GM12891 (cell line): Measurements from ENCODE around the gene CFAP73.

ENCODE experiments used
- DNase-seq: peaks from one replicate; pipeline ENCODE4 v3.0.0; 2011; ENCODE audit warnings: low spot score; ENCODE audit not compliant: insufficient read length
- FAIRE-seq: peaks from 2 replicates; lab custom pipeline; 2011; peaks lifted over from hg19 to GRCh38; lab: Jason Lieb, UNC
- PAX5 ChIP-seq: IDR thresholded peaks from 2 replicates; pipeline ENCODE4 v1.6.1; 2011; ENCODE audit warnings: low read length, moderate library complexity, mild to moderate bottlenecking; ENCODE audit not compliant: insufficient read depth, severe bottlenecking
- POLR2A ChIP-seq: IDR thresholded peaks from 2 replicates; pipeline ENCODE4 v1.6.1; 2011; ENCODE audit warnings: low read depth, low read length, control low read depth
- POLR2AphosphoS5 ChIP-seq: IDR thresholded peaks from 2 replicates; pipeline ENCODE4 v1.6.1; 2011; ENCODE audit warnings: low read depth, low read length, control low read depth
- POU2F2 ChIP-seq: IDR thresholded peaks from 2 replicates; pipeline ENCODE4 v1.6.1; 2011; ENCODE audit warnings: low read depth, mild to moderate bottlenecking, control low read depth, low read length, moderate library complexity
- SPI1 ChIP-seq: IDR thresholded peaks from 2 replicates; pipeline ENCODE4 v1.6.1; 2011; ENCODE audit warnings: low read depth, low read length, control low read depth
- TAF1 ChIP-seq: IDR thresholded peaks from 2 replicates; pipeline ENCODE4 v1.6.1; 2011; ENCODE audit warnings: low read depth, low read length, control low read depth

Gene CFAP73

GRCh38 chr12:113130457-113131135, 18.9 kb upstream of the CFAP73 start:
- DNase-seq = no peak
- peak; percentile 61 for FAIRE-seq
- TF ChIP-seq POLR2A = no peak
- TF ChIP-seq PAX5 = no peak

DNA sequence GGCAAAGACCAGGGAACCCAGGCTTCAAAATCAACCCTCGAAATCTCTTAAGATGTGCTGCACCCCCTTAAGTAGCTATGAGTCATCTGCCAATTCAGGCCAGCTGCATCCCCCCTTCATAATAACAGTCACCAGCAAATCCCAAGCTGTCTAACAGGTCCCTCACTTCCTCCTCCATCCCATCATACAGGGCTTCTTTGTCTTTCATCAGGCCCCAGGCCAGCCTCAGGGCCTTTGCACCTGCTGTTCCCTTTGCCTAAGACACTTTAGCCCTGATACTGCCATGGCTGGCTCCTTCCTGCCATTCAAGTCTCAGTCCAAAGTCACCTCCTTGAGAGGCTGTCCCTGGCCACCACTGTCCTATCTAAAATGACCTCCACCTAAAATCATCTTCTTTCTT, 18.0 kb upstream of the CFAP73 start:
- TF ChIP-seq POLR2AphosphoS5 = no peak
- TF ChIP-seq PAX5 = no peak
- TF ChIP-seq POU2F2 = no peak
- no peak for TF ChIP-seq SPI1
- no peak for TF ChIP-seq TAF1
- no peak for TF ChIP-seq POLR2A
- FAIRE-seq = no peak
- DNase-seq = no peak

GRCh38 chr12:113133036-113133435, 16.5 kb upstream of the CFAP73 start:
- TF ChIP-seq POU2F2 (no peak), PAX5 (no peak), TAF1 (no peak), POLR2A (no peak), POLR2AphosphoS5 (no peak), SPI1 (no peak)
- FAIRE-seq (no peak), DNase-seq (no peak)

- TF ChIP-seq POLR2AphosphoS5 (no peak), POU2F2 (no peak), TAF1 (no peak), PAX5 (no peak), SPI1 (no peak), POLR2A (no peak)
Measured at GRCh38 chr12:113133666-113134065, 15.9 kb upstream of the CFAP73 start.

DNA sequence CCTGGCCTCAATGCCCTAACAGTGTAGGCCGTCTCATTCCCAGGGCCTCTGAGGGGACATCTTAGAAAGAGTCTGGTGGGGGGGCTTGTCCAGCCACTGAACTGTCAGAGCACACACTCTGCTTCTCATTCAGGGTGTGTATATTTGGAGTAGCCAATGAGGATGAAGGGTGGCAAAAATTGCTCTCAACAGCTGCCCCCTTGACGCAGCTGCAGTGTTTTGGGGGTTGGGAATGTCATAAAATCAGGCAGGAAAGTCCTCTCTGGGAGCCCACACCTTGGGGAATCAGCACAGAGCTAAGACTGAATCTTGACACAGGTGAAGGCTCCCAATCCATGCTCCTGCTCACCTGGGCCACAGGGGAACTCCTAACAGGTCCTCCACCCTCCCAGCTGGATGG, 15.5 kb upstream of the CFAP73 start:
- FAIRE-seq (no peak), DNase-seq (no peak)

More at GRCh38 chr12:113133666-113134065, 15.9 kb upstream of the CFAP73 start:
- no peak for DNase-seq
- FAIRE-seq = no peak

DNA sequence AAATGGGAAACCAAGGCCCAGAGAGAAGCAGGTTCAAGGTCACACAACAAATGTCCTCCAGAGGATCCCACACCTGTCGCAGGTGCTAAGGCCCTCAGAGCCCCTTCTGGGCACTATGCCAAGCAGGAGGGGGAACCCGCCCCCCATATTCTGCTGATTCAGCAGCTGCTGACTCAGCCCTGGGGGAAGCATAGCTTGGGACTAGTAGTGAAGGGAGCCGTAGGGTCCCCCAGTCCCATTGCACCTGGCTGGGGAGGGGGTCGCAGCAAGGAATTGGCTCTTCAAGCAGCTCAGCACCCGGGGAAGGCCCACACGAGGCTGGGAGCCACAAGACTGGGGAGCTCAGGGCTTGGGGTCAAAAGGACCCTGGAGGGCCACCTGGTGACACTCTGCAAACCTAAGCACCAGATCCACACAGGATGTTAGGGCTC, 15.0 kb upstream of the CFAP73 start:
- DNase-seq = no peak
- no peak for FAIRE-seq
- no peak for TF ChIP-seq POLR2AphosphoS5
- no peak for TF ChIP-seq POU2F2
- no peak for TF ChIP-seq TAF1
- no peak for TF ChIP-seq PAX5
- no peak for TF ChIP-seq POLR2A
- no peak for TF ChIP-seq SPI1

More for the DNA sequence above, 15.5 kb upstream of the CFAP73 start:
- TF ChIP-seq POU2F2 (no peak), POLR2AphosphoS5 (no peak), POLR2A (no peak), PAX5 (no peak), TAF1 (no peak), SPI1 (no peak)

GRCh38 chr12:113135178-113136127, 14.1 kb upstream of the CFAP73 start, which contains the start of gene RASAL1:
RASAL1 (minus strand) TSS chr12:113135761; CDS start chr12:113135462, 299 bp downstream.
- DNase-seq (peak; percentile 81), FAIRE-seq (peak; percentile 35)
- TF ChIP-seq TAF1 = no peak
- no peak for TF ChIP-seq POU2F2
- no peak for TF ChIP-seq PAX5
- no peak for TF ChIP-seq POLR2A
- TF ChIP-seq SPI1 = no peak
- TF ChIP-seq POLR2AphosphoS5 = no peak

GRCh38 chr12:113136128-113136989, 13.2 kb upstream of the CFAP73 start:
- TF ChIP-seq POLR2AphosphoS5 (no peak), TAF1 (no peak), PAX5 (no peak), POLR2A (no peak), SPI1 (no peak), POU2F2 (no peak)
- FAIRE-seq (peak; percentile 48), DNase-seq (no peak)

DNA sequence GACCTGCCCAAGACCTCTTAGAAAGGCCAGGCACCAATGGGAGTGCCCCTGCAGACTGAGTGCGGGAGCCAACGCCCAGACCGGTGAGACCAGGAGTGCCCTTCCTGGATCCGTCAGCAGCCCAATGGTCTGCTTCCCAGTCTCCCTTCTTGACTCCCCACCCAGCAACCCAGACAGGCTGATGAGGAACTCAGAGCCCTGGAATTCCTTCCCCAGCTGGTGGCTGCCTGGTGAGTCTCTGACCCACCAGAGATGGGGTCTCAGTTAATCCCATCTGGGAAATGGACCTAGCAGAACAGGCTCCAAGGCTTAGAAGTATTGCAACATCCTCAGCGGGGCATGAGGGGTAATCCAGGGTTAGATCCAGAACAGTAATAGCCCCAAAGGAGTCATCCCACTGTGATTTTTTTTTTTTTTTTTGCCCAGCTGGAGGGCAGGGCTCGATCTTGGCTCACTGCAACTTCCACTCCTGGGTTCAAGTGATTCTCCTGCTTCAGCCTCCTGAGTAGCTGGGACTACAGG, 12.5 kb upstream of the CFAP73 start:
- DNase-seq (no peak), FAIRE-seq (no peak)

More for the DNA sequence above, 12.5 kb upstream of the CFAP73 start:
- TF ChIP-seq POLR2A (no peak), PAX5 (no peak), SPI1 (no peak), POU2F2 (no peak), TAF1 (no peak), POLR2AphosphoS5 (no peak)
